ENCODE results near the gene CALHM6. TPM values are rescaled to one million over a fixed set of nuclear protein-coding genes. Genes with fewer than 3 reads are reported as not detected.
"Not testable (repeated sequence)": the region's sequence is repeated elsewhere in the genome, so short reads cannot be mapped to it uniquely, and the experiment has no call there.

CALHM6 gene
- total RNA-seq, 1 donor from 2014 or later, result 0.90 TPM

DNA sequence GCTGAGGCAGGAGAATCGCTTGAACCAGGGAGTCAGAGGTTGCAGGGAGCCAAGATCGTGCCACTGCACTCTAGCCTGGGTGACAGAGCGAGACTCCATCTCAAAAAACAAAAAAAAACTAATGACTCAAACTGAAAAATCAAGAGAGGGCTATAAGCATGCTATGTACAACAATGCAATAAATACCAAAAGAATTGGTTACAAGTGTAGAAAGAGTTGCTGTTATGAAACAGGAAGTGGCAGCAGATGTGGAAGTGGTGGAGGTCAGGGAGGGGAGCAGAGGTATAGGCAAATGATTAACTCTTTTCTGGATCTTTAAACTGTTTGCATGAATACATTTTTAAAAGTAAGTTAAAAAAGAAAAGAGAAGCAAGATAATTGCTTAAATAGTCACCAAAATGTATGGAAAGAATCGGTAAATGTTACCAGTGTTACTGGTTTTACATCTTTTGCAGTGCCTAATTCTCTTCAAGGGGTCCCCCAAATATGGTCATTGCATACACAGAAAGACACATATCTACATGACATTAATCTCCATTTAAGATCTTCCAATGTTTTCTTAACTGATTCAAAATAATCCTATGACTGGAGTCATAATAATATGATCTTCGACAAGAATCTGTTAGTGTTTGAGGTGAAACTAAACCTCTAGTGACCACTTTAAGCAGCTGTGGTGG is 15.0 kb downstream of the CALHM6 start:
- DNase-seq (ENCODE audit: low read depth in 2 of 2), result peak in 1 of 2 donors; percentile 7

- DNase-seq (ENCODE audit: low read depth in 2 of 2), result no peak
Measured at GRCh38 chr6:116482780-116483179, 21.6 kb downstream of the CALHM6 start.

GRCh38 chr6:116483616-116484015 is 22.4 kb downstream of the CALHM6 start:
- no peak for DNase-seq (ENCODE audit: low read depth in 2 of 2)

DNA sequence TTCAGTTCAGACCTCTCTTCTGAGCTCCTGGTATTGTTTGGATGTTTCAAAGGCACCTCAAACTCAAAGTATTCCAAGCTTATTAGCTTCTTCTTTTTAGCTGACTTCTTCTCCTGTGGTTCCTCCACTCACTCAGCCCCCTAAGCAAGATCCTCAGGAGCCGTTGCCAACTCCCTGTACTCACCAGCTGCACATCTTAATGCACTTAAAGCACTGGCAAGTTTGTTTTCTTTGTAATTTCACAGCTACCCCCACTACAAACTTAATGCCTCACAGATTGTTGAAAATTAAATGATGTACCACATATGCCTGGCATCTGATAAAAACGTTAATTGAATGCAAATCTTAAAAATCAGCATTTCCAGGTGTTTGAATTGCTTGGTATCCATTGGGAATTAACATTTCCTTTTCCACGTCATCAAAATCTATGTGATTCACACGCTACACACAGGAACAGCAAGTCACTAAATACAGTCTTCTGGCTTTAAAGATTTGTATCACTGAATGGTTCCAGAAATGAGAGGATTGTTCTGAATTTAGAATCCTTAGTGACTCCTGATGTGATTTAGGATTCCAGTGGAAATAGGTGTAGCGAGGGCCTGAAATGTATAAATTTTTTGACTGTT is 24.5 kb downstream of the CALHM6 start:
- no peak for DNase-seq (ENCODE audit: low read depth in 2 of 2)

- DNase-seq (ENCODE audit: low read depth in 2 of 2), result no peak
Measured at GRCh38 chr6:116491610-116492330, 30.6 kb downstream of the CALHM6 start.

- peak in 1 of 2 donors; percentile 54 for DNase-seq (ENCODE audit: low read depth in 2 of 2)
Measured at GRCh38 chr6:116492331-116493067, 31.3 kb downstream of the CALHM6 start.

- DNase-seq (ENCODE audit: low read depth in 2 of 2), result not testable (repeated sequence)
Measured at GRCh38 chr6:116495161-116495560, 34.0 kb downstream of the CALHM6 start.

DNA sequence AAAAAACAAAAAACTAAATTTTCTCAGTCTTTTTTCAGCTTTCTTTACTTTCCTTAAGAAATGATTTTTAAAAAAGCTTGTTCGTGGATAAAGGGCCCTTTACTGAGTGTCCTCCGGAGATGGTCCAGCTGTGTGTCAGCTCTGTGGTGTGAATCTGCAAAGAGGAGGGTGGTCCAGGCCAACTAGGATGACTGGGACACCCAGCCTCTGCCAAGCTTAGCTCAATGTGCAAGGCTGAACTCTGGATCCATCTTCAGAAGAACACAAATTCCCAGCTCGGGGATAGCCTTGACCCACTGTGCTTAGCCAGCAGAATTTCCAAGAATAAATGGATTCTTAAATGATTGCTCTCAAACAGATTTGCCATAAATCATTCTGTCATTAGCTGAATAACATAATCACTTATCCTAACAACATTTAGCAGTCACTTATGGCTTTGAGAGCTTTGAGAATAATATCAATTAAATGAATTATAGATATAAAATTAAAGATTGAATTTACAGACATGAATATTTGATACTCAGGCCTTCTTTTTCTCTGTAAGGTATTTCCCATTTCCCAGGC is 36.0 kb downstream of the CALHM6 start:
- DNase-seq (ENCODE audit: low read depth in 2 of 2), result no peak

DNA sequence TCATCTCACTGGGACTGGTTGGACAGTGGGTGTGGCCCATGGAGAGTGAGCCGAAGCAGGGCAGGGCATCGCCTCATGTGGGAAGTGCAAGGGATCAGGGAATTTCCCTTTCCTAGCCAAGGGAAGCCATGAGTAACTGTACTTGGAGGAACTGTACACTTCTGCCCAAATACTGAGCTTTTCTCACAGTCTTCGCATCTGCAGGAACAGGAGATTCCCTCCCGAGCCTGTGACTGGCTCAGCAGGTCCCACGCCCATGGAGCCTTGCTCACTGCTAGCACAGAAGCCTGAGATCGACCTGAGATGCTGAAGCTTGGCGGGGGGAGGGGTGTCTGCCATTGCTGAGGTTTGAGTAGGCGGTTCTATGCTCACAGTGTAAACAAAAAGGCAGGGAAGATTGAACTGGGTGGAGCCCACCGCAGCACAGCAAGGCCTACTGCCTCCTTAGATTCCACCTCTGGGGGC is 39.8 kb downstream of the CALHM6 start:
- DNase-seq (ENCODE audit: low read depth in 2 of 2), result no peak

DNA sequence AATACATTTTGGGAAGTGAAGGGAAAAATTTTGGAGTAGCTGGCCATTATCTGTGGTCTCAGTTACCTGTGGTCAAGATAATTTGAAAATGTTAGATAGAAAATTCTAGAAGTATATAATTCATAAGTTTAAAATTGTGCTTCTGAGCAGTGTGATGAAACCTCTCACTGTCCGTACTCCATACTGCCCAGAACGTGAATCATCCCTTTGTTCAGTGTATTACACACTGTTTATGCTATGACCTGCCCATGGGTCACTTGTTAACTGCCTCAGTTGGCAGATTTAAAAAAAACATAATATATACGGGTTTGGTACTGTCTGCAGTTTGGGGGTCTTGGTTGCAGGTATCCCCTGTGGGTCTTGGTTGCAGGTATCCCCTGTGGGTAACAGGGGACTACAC is 46.1 kb downstream of the CALHM6 start:
- DNase-seq (ENCODE audit: low read depth in 2 of 2), result no peak

GRCh38 chr6:116508527-116508926 is 47.4 kb downstream of the CALHM6 start:
- DNase-seq (ENCODE audit: low read depth in 2 of 2), result no peak

DNA sequence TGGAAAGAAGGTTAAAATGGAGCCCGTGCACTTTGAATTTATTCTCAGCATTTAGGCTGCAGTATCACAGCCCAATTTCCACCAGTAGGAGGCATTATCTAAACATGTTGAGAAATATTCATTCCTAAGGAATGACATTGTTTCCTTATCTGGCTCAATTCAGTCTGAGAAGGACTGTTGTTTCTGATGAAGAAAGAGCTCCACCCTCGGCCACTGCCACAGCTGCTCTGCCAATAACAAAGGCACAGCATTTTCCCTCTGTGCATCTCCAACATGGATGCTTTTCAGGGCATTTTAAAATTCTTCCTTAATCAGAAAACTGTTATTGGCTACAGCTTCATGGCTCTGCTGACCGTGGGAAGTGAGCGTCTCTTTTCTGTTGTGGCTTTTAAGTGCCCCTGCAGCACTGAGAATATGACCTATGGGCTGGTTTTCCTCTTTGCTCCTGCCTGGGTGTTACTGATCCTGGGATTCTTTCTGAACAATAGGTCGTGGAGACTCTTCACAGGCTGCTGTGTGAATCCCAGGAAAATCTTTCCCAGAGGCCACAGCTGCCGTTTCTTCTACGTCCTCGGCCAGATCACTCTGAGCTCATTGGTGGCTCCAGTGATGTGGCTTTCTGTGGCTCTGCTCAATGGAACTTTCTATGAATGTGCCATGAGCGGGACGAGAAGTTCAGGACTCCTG is 50.4 kb downstream of the CALHM6 start, which contains the start of gene CALHM5:
Gene CALHM5 (plus strand): TSS at position 216 of the 687 bp plus-strand sequence. CDS start 58 bp downstream, at position 274.
- DNase-seq (ENCODE audit: low read depth in 2 of 2), result peak in 1 of 2 donors; percentile 85

DNA sequence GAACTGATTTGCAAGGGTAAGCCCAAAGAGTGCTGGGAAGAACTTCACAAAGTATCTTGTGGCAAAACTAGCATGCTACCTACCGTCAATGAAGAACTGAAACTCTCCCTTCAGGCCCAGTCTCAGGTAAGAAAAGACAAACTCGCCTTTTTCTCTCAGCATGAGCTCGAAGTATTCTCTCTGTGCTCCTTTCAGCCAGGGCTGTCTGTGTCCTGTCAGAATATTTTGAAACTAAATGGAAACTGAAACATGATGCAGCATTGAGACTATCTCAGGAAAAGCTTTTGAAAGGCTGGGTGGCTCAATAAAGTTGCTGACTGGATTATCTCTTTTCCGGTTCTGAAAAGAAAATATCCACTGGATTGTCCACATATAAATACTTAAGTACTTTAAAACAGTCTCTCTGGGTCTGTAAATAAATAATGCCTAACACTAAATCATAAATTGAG is 51.0 kb downstream of the CALHM6 start:
- DNase-seq (ENCODE audit: low read depth in 2 of 2), result peak in 1 of 2 donors; percentile 32

DNA sequence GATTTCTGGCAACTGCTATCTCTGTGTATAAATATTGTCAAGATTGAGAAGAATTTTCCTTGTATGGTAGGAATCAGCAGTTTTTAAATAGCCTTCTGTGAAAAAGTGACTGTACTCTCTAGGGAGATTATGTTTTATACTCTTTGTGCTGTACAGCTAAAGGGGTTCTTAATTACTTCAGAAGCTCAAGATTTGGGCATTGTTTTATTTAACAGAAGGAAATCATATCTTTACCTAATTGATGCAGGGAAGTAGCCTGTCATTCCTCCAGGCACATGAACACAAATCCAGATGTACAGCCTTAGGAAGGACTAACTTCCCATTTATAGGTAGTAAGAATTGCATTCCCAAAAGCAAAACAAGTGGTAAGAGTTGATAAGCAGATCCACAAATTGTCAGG is 51.6 kb downstream of the CALHM6 start:
- no peak for DNase-seq (ENCODE audit: low read depth in 2 of 2)

Other genes starting within 250 kb of the CALHM6 start
- gene TSPYL4, start 207.3 kb upstream of the CALHM6 start, total RNA-seq, result 5.9 and 9.2 TPM in 2 replicates
- 54.9 and 65.7 TPM in 2 replicates for gene TSPYL1, start 181.4 kb upstream of the CALHM6 start, total RNA-seq
- gene DSE, start 90.4 kb upstream of the CALHM6 start, total RNA-seq, result 6.8 and 9.4 TPM in 2 replicates
- 0.64 and 1.4 TPM in 2 replicates for gene CALHM5, start 50.3 kb downstream of the CALHM6 start, total RNA-seq
- gene TRAPPC3L, start 84.3 kb downstream of the CALHM6 start, total RNA-seq, result under 0.01 and 0.25 TPM in 2 replicates
- 0.13 TPM in 1 of 2 replicates, not detected in the other for gene CALHM4, start 92.4 kb downstream of the CALHM6 start, total RNA-seq
- gene RWDD1, start 110.1 kb downstream of the CALHM6 start, total RNA-seq, result 17.1 and 17.2 TPM in 2 replicates
- gene RSPH4A, start 155.1 kb downstream of the CALHM6 start, total RNA-seq, result 0.51 and 0.89 TPM in 2 replicates
- gene ZUP1, start 207.4 kb downstream of the CALHM6 start, total RNA-seq, result 16.2 and 22.8 TPM in 2 replicates
- 6.9 and 9.9 TPM in 2 replicates for gene KPNA5, start 219.8 kb downstream of the CALHM6 start, total RNA-seq